NB4 (cell line): ENCODE results near the gene ENDOV.

Experiments used
- DNase-seq: peaks from one replicate; pipeline ENCODE4 v3.0.0; 2010; ENCODE audit warnings: low read depth
- H3K4me3 ChIP-seq: one replicate; pipeline ENCODE4 v1.5.1; 2011; ENCODE audit warnings: mild to moderate bottlenecking, low read depth, low read length, moderate library complexity
- MYC ChIP-seq: IDR thresholded peaks from 2 replicates; pipeline ENCODE4 v1.6.1; 2011; ENCODE audit warnings: low read depth, low read length
- POLR2A ChIP-seq: IDR thresholded peaks from 2 replicates; pipeline ENCODE4 v1.6.1; 2011; ENCODE audit warnings: mild to moderate bottlenecking; ENCODE audit not compliant: insufficient read length; ENCODE audit errors: extremely low read depth
- TF ChIP-seq, protein P1 (sequence below): IDR thresholded peaks from one replicate; pipeline ENCODE4 v1.5.1; 2012; ENCODE audit warnings: low read depth, low read length
- TF ChIP-seq, protein P2 (sequence below): IDR thresholded peaks from 2 replicates; pipeline ENCODE4 v1.6.1; 2011; ENCODE audit warnings: low read depth, low read length

ENDOV gene

DNA sequence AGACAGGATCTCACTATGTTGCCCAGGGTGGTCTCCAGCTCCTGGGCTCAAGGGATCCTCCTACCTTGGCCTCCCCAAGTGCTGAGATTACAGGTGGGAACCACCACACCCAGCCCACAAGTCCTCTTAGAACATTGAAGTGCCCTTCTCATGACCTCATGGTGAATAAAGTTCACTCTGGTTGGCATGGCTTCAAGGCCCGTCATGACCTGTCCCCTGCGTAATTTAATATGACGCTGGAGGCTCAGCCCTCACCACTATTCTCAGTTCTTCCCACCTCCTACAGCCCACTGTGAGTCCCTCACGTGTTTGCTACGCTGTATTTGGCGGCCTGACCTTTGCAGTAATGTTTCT lies 1.9 kb downstream of the ENDOV start:
- no peak overlapping the region for H3K4me3 ChIP-seq
- TF ChIP-seq, protein P1, sequence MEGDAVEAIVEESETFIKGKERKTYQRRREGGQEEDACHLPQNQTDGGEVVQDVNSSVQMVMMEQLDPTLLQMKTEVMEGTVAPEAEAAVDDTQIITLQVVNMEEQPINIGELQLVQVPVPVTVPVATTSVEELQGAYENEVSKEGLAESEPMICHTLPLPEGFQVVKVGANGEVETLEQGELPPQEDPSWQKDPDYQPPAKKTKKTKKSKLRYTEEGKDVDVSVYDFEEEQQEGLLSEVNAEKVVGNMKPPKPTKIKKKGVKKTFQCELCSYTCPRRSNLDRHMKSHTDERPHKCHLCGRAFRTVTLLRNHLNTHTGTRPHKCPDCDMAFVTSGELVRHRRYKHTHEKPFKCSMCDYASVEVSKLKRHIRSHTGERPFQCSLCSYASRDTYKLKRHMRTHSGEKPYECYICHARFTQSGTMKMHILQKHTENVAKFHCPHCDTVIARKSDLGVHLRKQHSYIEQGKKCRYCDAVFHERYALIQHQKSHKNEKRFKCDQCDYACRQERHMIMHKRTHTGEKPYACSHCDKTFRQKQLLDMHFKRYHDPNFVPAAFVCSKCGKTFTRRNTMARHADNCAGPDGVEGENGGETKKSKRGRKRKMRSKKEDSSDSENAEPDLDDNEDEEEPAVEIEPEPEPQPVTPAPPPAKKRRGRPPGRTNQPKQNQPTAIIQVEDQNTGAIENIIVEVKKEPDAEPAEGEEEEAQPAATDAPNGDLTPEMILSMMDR: no peak
- TF ChIP-seq MYC (no peak), POLR2A (no peak)
- TF ChIP-seq, protein P2, sequence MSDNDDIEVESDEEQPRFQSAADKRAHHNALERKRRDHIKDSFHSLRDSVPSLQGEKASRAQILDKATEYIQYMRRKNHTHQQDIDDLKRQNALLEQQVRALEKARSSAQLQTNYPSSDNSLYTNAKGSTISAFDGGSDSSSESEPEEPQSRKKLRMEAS: no peak
- DNase-seq: no peak

DNA sequence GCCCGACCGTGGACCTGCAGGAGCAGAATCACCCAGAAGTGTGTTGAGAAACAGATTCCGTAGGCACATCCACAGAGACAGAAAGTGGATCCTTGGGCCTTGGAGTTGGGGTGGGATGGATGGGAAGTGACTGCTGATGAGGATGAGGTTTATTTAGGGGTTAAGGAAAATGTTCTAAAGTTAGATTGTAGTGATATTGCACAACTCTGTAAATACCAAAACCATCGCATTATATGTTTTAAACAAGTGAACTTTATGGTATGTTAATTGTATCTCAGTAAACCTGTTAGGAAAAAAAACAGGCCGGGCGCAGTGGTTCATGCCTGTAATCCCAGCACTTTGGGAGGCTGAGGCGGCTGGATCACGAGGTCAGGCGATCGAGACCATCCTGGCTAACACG lies 3.6 kb downstream of the ENDOV start:
- TF ChIP-seq, protein P2: no peak
- TF ChIP-seq POLR2A (no peak), MYC (no peak)
- TF ChIP-seq, protein P1: no peak
- DNase-seq: no peak

DNA sequence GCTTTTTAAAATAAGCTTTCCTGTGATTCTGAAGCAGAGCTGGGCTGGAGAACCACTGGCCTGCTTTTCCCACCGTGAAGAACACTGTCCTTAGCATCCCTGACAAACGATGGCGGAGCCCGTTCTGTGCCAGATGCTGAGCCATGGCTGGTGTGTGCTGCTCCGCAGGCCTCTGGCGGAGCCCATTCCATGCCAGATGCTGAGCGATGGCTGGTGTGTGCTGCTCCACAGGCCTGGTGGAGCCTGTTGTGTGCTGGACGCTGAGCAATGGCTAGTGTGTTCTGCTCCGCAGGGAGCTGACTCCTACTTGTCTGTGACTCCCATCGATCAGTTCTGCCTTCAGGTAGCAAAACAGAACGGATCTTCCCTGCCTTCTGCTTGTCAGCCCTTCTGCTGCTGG lies 4.3 kb downstream of the ENDOV start:
- TF ChIP-seq, protein P1: no peak
- TF ChIP-seq POLR2A (no peak), MYC (no peak)
- TF ChIP-seq, protein P2: no peak
- DNase-seq: no peak
- no peak overlapping the region for H3K4me3 ChIP-seq

More for the DNA sequence above, 3.6 kb downstream of the ENDOV start:
- no peak overlapping the region for H3K4me3 ChIP-seq

DNA sequence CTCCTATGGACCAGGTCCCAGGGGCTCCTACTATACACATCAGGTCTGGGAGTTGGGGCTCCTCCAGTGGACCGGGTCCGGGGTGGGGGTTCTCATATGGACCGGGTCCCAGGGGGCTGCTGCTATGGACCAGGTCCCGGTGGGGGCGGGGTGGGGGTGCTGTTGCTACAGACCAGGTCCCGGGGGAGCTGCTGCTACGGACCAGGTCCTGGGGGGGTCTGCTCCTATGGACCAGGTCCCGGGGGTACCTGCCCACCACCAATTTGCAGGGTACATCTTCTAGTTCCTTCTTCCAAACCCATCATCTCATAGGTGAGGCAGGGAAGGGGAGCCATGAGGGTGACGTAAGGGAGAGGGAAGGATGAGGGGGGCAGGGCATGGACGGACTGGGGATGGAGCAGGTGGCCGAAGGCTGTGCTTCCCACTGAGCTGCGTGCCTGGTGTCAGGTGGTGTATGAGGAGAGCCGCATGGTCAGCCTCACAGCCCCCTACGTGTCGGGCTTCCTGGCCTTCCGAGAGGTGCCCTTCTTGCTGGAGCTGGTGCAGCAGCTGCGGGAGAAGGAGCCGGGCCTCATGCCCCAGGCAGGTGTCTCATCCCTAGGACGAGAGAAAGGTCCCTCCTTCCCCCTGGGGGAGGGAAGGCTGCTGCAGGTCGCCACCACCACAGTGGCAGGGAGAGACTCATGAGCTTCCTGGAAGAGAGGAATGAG lies 6.6 kb downstream of the ENDOV start:
- no peak overlapping the region for H3K4me3 ChIP-seq
- DNase-seq: no peak
- TF ChIP-seq MYC (no peak), POLR2A (no peak)
- TF ChIP-seq, protein P1: no peak
- TF ChIP-seq, protein P2: no peak

DNA sequence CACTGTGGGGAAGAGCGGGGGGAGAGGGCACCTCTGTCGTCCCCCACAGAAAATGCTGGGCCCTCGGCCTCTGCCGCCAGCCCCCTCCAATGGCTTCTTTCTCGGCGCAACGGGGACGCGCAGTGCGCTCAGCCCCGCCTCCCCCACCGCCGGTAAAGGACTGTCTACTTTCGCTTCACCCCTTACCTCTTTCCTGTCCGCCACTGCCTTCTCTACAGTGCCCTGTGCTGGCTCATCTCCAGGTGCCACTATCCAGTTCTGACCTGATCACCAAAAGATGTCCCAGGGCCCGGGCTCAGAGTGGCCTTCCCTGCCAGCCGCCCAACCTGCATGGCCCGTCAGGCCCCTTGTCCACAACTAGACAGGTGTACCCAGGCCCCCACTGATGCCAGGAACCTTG lies 7.3 kb downstream of the ENDOV start:
- no peak overlapping the region for H3K4me3 ChIP-seq
- TF ChIP-seq, protein P2: no peak
- TF ChIP-seq, protein P1: no peak
- no peak for TF ChIP-seq MYC
- no peak for TF ChIP-seq POLR2A
- no peak for DNase-seq
